ENCODE results near the gene HABP2.

Gene HABP2

GRCh38 chr10:113631684-113632367 lies 79.0 kb downstream of the HABP2 start:
- no peak for DNase-seq (ENCODE audit: low read depth)

Data from T follicular helper cell (primary cell).